Neutrophil (primary cell): ENCODE results near the gene CYSLTR2.

Source experiments
- H3K27ac ChIP-seq: fragments of 200-600 bp; sonication (generic); 2 replicates; pipeline ENCODE4 v1.5.1; 2016; ENCODE audit warnings: mild to moderate bottlenecking, moderate library complexity
- H3K27me3 ChIP-seq: fragments of 200-600 bp; sonication (generic); 2 replicates; pipeline ENCODE4 v1.6.0; 2016; ENCODE audit warnings: mild to moderate bottlenecking
- H3K36me3 ChIP-seq: fragments of 200-600 bp; sonication (generic); 2 replicates; pipeline ENCODE4 v1.5.1; 2017
- H3K4me1 ChIP-seq, 2 experiments: fragments of 200-600 bp in 1 of 2; sonication (generic) in 1 of 2; 1 replicate in 1 of 2; 2 replicates in 1 of 2; pipeline versions ENCODE4 v1.5.1 to v1.6.1; 2013 to 2016; ENCODE audit warnings: low read depth in 1 of 2, low read length in 1 of 2, mild to moderate bottlenecking in 1 of 2, moderate library complexity in 1 of 2; ENCODE audit not compliant: control insufficient read depth in 1 of 2, insufficient read depth in 1 of 2
- H3K4me3 ChIP-seq, 2 experiments: fragments of 200-600 bp in 1 of 2; sonication (generic) in 1 of 2; 1 replicate in 1 of 2; 2 replicates in 1 of 2; pipeline ENCODE4 v1.5.1; 2013 to 2016; ENCODE audit warnings: low read depth in 1 of 2, low read length in 1 of 2, mild to moderate bottlenecking in 1 of 2, moderate library complexity in 1 of 2
- H3K9me3 ChIP-seq: fragments of 200-600 bp; sonication (generic); 2 replicates; pipeline ENCODE4 v1.5.1; 2016
- TF ChIP-seq, protein P1 (sequence below): fragments of 200-600 bp; sonication (generic); IDR thresholded peaks from 2 replicates; pipeline ENCODE4 v1.5.1; 2016; ENCODE audit warnings: antibody characterized with exemption

Gene CYSLTR2

DNA sequence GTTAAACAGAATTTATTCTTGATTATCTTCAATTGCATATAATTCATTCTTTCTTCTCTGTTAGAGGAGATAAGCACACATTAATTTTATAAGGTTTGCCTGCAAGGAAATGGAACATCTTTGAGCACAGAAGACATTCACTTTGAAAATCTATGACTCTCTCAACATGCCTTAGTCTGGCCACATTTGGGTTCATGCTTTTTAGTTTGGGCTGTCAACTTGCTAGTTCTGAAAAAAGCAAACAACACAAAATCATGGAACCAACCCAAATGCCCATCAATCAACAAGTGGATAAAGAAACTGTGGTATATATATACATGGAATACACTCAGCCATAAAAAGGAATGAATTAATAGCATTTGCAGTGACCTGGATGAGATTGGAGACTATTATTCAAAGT lies 71.5 kb downstream of the CYSLTR2 start:
- TF ChIP-seq, protein P1, sequence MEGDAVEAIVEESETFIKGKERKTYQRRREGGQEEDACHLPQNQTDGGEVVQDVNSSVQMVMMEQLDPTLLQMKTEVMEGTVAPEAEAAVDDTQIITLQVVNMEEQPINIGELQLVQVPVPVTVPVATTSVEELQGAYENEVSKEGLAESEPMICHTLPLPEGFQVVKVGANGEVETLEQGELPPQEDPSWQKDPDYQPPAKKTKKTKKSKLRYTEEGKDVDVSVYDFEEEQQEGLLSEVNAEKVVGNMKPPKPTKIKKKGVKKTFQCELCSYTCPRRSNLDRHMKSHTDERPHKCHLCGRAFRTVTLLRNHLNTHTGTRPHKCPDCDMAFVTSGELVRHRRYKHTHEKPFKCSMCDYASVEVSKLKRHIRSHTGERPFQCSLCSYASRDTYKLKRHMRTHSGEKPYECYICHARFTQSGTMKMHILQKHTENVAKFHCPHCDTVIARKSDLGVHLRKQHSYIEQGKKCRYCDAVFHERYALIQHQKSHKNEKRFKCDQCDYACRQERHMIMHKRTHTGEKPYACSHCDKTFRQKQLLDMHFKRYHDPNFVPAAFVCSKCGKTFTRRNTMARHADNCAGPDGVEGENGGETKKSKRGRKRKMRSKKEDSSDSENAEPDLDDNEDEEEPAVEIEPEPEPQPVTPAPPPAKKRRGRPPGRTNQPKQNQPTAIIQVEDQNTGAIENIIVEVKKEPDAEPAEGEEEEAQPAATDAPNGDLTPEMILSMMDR, result no peak
- H3K27me3 ChIP-seq, result no peaks in the 10 kb centered on the region
- H3K27ac ChIP-seq, result no peak overlapping the region
- H3K9me3 ChIP-seq, result no peaks in the 10 kb centered on the region
- no peaks in the 10 kb centered on the region for H3K4me1 ChIP-seq
- no peak overlapping the region for H3K4me3 ChIP-seq
- no peaks in the 10 kb centered on the region for H3K36me3 ChIP-seq

DNA sequence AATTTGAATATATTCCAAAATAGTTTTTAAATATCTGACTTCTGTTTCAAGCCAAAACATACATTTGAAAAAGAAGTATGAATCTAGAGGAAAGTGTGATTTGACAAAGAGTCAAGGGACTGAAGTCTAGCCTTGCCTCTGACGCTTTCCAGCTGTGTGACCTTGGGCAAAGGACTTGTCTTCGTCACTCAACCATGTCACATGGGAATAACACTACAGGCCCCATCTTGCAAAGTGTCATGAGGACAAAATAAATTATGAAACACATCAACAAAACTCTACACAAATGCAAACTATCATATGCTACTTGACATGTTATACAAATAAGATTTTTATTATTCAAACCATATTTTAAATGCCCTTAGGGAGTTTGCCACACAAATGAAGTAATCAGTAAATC lies 73.0 kb downstream of the CYSLTR2 start:
- Histone ChIP-seq H3K27me3 (no peaks in the 10 kb centered on the region), H3K9me3 (no peaks in the 10 kb centered on the region), H3K4me3 (no peak overlapping the region), H3K36me3 (no peaks in the 10 kb centered on the region), H3K4me1 (peaks cover 0 to 1% of the 10 kb centered on the region in 2 experiments), H3K27ac (no peak overlapping the region)
- TF ChIP-seq, protein P1, result no peak

DNA sequence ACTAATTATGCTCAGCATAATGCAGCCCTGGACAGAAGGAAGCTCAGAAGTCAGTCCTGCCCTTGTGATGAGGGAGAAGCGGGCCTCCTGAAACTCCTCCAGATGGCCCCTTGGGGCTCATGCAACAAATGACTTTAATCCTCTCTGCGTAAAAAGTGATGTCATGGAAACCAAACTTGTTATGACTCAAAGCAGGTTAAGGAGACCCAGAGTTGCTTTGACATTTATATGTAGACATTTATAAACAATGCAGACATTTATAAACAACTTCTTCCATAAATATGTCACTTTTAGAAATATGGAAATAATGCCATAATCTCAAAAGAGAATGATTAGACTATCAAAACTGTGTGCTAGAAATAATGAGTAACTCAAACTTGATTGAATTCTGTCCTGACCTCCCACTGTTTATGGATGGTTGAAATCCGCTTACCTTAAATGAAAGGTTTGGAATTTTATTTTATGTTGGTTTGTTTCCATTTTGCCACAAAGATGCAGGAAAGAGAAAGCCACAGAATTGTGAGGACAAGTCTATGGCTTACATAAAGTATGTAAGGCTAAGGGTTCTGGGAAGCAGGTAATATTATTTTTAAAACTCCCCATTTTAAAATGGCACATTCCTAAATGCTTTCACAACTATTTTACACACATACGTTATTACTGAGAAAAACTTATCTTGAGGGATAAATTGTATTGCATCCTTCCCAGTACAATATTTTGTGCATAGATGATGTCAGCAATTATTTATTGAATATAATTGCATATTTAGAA lies 73.7 kb downstream of the CYSLTR2 start:
- H3K36me3 ChIP-seq, result no peaks in the 10 kb centered on the region
- no peak overlapping the region for H3K4me3 ChIP-seq
- peaks cover 0 to 5% of the 10 kb centered on the region in 2 experiments for H3K4me1 ChIP-seq
- TF ChIP-seq, protein P1, result no peak
- H3K27me3 ChIP-seq, result no peaks in the 10 kb centered on the region
- H3K27ac ChIP-seq, result no peak overlapping the region
- no peaks in the 10 kb centered on the region for H3K9me3 ChIP-seq

DNA sequence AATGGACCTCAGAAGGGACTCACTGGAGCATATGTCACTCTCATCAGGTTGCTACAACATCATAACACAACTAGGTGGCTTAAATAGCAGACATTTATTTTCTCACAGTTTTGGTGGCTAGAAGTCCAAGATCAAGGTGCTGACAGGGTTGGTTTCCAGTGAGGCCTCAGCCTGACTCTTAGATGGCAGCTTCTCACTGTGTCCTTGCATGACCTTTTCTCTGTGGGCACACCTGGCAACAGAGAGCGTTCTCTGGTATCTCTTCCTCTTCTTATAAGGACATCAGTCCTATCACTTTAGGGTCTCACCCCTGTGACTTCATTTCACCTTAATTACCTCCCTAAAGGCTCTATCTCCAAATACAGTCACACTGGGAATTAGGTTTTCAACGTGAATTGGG lies 74.5 kb downstream of the CYSLTR2 start:
- Histone ChIP-seq H3K27me3 (no peaks in the 10 kb centered on the region), H3K4me1 (peaks cover 0 to 5% of the 10 kb centered on the region in 2 experiments), H3K9me3 (no peaks in the 10 kb centered on the region), H3K27ac (no peak overlapping the region), H3K4me3 (no peak overlapping the region), H3K36me3 (no peaks in the 10 kb centered on the region)
- TF ChIP-seq, protein P1, result no peak

DNA sequence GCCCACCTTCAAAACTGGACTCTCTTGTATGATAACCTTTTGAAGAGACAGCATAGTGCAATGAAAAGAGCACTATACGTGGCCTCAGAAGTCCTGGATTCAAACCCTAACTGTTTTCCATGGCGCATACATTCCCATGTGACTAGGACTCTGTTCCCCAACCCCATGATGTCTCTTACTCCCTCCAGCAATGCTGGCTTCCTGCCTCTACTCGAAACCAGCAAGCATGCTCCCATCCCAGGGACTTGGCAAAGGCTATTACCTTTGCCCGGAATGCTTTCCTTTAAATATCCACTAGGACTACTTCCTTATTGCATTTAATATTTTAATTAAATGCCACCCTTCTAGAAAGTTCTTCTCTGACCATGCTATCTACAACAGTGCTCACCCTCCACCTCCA lies 75.1 kb downstream of the CYSLTR2 start:
- Histone ChIP-seq H3K4me1 (peaks cover 0 to 5% of the 10 kb centered on the region in 2 experiments), H3K9me3 (no peaks in the 10 kb centered on the region), H3K27me3 (no peaks in the 10 kb centered on the region), H3K27ac (no peak overlapping the region), H3K4me3 (no peak overlapping the region), H3K36me3 (no peaks in the 10 kb centered on the region)
- TF ChIP-seq, protein P1, result no peak
